HG03135 (cell line): ENCODE measurements around the gene ZNF714.
"Not testable (repeated sequence)": the region's sequence is repeated elsewhere in the genome, so short reads cannot be mapped to it uniquely, and the experiment has no call there.

Source experiments
- ATAC-seq: cut with Tn5 transposase; IDR thresholded peaks from one replicate; pipeline ENCODE4 v1.9.1; 2021; ENCODE audit warnings: mild to moderate bottlenecking, moderate library complexity; ENCODE audit not compliant: unreplicated experiment

The ZNF714 gene

GRCh38 chr19:21130097-21130775 is 48.2 kb downstream of the ZNF714 start:
- ATAC-seq, result no peak

GRCh38 chr19:21133633-21134032 is 51.6 kb downstream of the ZNF714 start:
- no peak for ATAC-seq

GRCh38 chr19:21134934-21135366 is 52.9 kb downstream of the ZNF714 start:
- ATAC-seq, result no peak

GRCh38 chr19:21135433-21135832 is 53.4 kb downstream of the ZNF714 start:
- no peak for ATAC-seq

- no peak for ATAC-seq
Observed at GRCh38 chr19:21138130-21138529, 56.1 kb downstream of the ZNF714 start.

GRCh38 chr19:21141006-21141405 is 59.0 kb downstream of the ZNF714 start:
- not testable (repeated sequence) for ATAC-seq

- ATAC-seq, result peak; percentile 99
Observed at GRCh38 chr19:21141787-21142464, 59.9 kb downstream of the ZNF714 start, which contains the start of gene ZNF431. ZNF431 (plus strand) TSS chr19:21142040; CDS start chr19:21142184, 144 bp downstream.

- ATAC-seq, result no peak
Observed at GRCh38 chr19:21143428-21143827, 61.4 kb downstream of the ZNF714 start.

GRCh38 chr19:21143854-21144253 is 61.9 kb downstream of the ZNF714 start:
- ATAC-seq, result no peak

GRCh38 chr19:21147540-21147939 is 65.5 kb downstream of the ZNF714 start:
- no peak for ATAC-seq

GRCh38 chr19:21148681-21149080 is 66.7 kb downstream of the ZNF714 start:
- ATAC-seq, result no peak

- ATAC-seq, result no peak
Observed at GRCh38 chr19:21149877-21150276, 67.9 kb downstream of the ZNF714 start.

- ATAC-seq, result no peak
Observed at GRCh38 chr19:21151460-21151859, 69.5 kb downstream of the ZNF714 start.

- ATAC-seq, result no peak
Observed at GRCh38 chr19:21158523-21159135, 76.6 kb downstream of the ZNF714 start.

GRCh38 chr19:21164541-21164940 is 82.5 kb downstream of the ZNF714 start:
- no peak for ATAC-seq

- no peak for ATAC-seq
Observed at GRCh38 chr19:21166436-21166835, 84.4 kb downstream of the ZNF714 start.
